GM13976 (cell line): ENCODE data around the gene MOGAT3.
"Not testable (repeated sequence)": the region's sequence is repeated elsewhere in the genome, so short reads cannot be mapped to it uniquely, and the experiment has no call there.

Experiments
- DNase-seq: peaks from one replicate; pipeline ENCODE4 v3.0.0; 2012; ENCODE audit warnings: low spot score
- CTCF ChIP-seq: IDR thresholded peaks from 2 replicates; pipeline ENCODE4 v1.5.1; 2012; ENCODE audit warnings: borderline replicate concordance, mild to moderate bottlenecking; ENCODE audit not compliant: insufficient read depth; ENCODE audit errors: extremely low read depth, missing control alignments, control extremely low read depth
- in situ Hi-C: fragments of 300-500 bp; cut with MboI; formaldehyde crosslinking; loops from one replicate; pipeline ENCODE4 v1.12.0; 2022; ENCODE audit warnings: low sequenced_read_pairs, mixed read lengths, inconsistent platforms; ENCODE audit not compliant: unreplicated experiment

MOGAT3 gene

GRCh38 chr7:101205901-101206664, 5.2 kb upstream of the MOGAT3 start:
- in situ Hi-C loops: no loop called here
- no peak for TF ChIP-seq CTCF

GRCh38 chr7:101203740-101204738, 3.2 kb upstream of the MOGAT3 start:
- in situ Hi-C loops, DNase-seq: not testable (repeated sequence)

More at GRCh38 chr7:101205901-101206664, 5.2 kb upstream of the MOGAT3 start:
- DNase-seq: no peak

- no peak for TF ChIP-seq CTCF
- no peak for DNase-seq
- in situ Hi-C loops: no loop called here
These were observed 1.7 kb upstream of the MOGAT3 start for GRCh38 chr7:101202603-101202918.

- in situ Hi-C loops: no loop called here
- DNase-seq: no peak
- no peak for TF ChIP-seq CTCF
These were observed 1.1 kb upstream of the MOGAT3 start for GRCh38 chr7:101201695-101202602.

GRCh38 chr7:101200504-101200861, 353 bp downstream of the MOGAT3 start:
- in situ Hi-C loops: no loop called here
- no peak for TF ChIP-seq CTCF
- no peak for DNase-seq

GRCh38 chr7:101199522-101199921, 1.3 kb downstream of the MOGAT3 start:
- in situ Hi-C loops: loop anchor here (10.0 kb wide), 1 partner anchor 55 kb away; no protein-coding TSS in a partner anchor

GRCh38 chr7:101198476-101198875, 2.4 kb downstream of the MOGAT3 start:
- DNase-seq: no peak
- in situ Hi-C loops: loop anchor here (10.0 kb wide), 1 partner anchor 54 kb away; no protein-coding TSS in a partner anchor

More at GRCh38 chr7:101199522-101199921, 1.3 kb downstream of the MOGAT3 start:
- DNase-seq: not testable (repeated sequence)

More at GRCh38 chr7:101198476-101198875, 2.4 kb downstream of the MOGAT3 start:
- no peak for TF ChIP-seq CTCF
